Choroid plexus epithelial cell (primary cell): ENCODE results near the gene METTL17.
"Not testable (repeated sequence)": the region's sequence is repeated elsewhere in the genome, so short reads cannot be mapped to it uniquely, and the experiment has no call there.

Source experiments
- DNase-seq: peaks from one replicate; pipeline ENCODE4 v3.0.0-alpha.2; 2010; ENCODE audit warnings: low read depth
- H3K4me3 ChIP-seq: 2 replicates; pipeline ENCODE4 v1.5.1; 2011; ENCODE audit warnings: low read depth, mild to moderate bottlenecking, control low read depth, low read length, moderate library complexity
- TF ChIP-seq, protein P1 (sequence below): conservative IDR thresholded peaks from 2 replicates; pipeline ENCODE4 v1.5.1; 2011; ENCODE audit warnings: low read depth, mild to moderate bottlenecking, control low read depth, inconsistent platforms, low read length, moderate library complexity

The METTL17 gene

DNA sequence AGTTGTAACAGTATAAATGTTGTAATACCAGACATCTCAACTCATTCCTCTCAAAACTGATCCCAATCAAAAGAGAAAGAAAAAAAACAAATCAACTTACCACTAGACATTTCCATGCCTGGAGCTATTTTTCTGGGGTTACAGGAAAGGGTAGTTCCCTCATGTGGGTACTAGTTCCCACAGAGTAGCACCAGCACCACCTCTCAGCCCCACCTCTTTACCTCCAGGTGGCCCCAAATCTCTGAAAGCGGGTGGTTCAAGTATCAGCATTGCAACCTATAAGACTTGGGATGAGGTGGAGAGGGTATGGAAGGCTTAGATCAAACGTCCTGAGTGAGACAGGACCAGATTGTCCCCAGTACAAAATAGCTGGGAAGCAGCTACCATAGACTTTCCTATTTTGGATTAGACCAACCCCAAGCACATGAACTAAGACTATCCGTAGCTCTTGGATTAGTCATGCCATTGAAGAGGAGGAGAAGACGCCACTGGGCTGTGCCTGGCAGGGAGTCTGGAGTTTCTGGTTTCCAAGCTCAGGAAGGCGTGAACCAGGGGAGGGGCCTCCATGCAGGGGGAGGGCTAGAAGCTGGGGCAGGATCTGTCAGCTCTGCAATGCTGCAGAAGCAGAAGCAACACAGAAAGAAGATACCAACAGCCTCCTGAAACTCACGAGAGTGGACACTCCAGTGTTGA is 9.0 kb downstream of the METTL17 start, which contains the start of gene SLC39A2:
Gene SLC39A2, plus strand, starts transcription at position 620 of the 693 bp plus-strand sequence. CDS start 154 bp downstream, outside the sequence.
- no peak within 1 kb of the TSS for H3K4me3 ChIP-seq
- peak; percentile 92 for DNase-seq
- TF ChIP-seq, protein P1, sequence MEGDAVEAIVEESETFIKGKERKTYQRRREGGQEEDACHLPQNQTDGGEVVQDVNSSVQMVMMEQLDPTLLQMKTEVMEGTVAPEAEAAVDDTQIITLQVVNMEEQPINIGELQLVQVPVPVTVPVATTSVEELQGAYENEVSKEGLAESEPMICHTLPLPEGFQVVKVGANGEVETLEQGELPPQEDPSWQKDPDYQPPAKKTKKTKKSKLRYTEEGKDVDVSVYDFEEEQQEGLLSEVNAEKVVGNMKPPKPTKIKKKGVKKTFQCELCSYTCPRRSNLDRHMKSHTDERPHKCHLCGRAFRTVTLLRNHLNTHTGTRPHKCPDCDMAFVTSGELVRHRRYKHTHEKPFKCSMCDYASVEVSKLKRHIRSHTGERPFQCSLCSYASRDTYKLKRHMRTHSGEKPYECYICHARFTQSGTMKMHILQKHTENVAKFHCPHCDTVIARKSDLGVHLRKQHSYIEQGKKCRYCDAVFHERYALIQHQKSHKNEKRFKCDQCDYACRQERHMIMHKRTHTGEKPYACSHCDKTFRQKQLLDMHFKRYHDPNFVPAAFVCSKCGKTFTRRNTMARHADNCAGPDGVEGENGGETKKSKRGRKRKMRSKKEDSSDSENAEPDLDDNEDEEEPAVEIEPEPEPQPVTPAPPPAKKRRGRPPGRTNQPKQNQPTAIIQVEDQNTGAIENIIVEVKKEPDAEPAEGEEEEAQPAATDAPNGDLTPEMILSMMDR, result no peak

GRCh38 chr14:20999591-20999990 is 9.8 kb downstream of the METTL17 start:
- H3K4me3 ChIP-seq, result no peak overlapping the region
- DNase-seq, result no peak
- TF ChIP-seq, protein P1, result no peak

- no peak for DNase-seq
- TF ChIP-seq, protein P1, result no peak
- no peak overlapping the region for H3K4me3 ChIP-seq
These were observed 11.4 kb downstream of the METTL17 start for GRCh38 chr14:21001218-21001617.

- no peak overlapping the region for H3K4me3 ChIP-seq
- TF ChIP-seq, protein P1, result no peak
- DNase-seq, result no peak
These were observed 14.1 kb downstream of the METTL17 start for GRCh38 chr14:21003788-21004346.

DNA sequence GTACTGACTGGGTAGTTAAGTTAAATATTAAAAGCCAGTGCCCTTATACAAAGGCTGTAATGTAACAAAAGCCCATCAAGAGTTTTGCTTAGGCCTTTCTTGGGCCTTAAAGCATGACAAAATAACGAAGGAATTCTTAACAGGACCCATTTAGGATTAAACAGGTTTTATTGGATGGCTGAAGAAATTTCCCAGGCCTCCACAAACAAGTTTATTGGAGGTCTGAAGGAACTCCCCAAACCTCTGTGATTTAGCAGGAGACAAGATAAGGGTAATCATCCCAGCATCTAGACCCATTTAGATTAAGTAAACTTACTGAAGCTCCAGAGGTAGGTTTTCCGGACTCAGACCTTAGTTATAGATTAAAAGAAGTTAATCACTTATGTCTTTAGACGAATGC is 19.9 kb downstream of the METTL17 start:
- H3K4me3 ChIP-seq, DNase-seq: not testable (repeated sequence)

DNA sequence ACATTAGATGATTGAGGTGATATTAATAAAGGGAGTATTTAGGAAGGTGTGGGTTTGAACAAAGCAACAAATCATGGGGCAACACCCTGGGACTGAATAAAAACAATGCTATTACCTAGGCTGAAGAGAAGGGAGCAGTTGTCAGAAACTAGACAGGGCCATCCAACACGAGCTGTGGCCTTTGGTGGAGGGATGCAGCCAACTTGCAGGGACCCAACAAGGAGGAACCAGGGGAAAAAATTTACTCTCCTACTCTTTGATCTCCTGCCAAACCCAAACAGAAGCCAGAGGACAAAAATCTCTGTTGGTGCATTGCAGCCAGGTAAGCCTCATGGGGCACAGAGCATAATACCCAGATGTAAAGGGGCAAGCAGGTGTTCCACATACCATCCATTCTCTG is 21.4 kb downstream of the METTL17 start:
- DNase-seq, result no peak
- H3K4me3 ChIP-seq, result no peak overlapping the region
- TF ChIP-seq, protein P1, result no peak

GRCh38 chr14:21014761-21015190 is 25.0 kb downstream of the METTL17 start:
- no peak overlapping the region for H3K4me3 ChIP-seq
- TF ChIP-seq, protein P1, result peak; percentile 96
- peak; percentile 93 for DNase-seq
